CD4-positive, alpha-beta memory T cell (primary cell): ENCODE results near the gene ZBTB7B. TPM values are rescaled to one million over a fixed set of nuclear protein-coding genes. Genes with fewer than 3 reads are reported as not detected.
"Not testable (repeated sequence)": the region's sequence is repeated elsewhere in the genome, so short reads cannot be mapped to it uniquely, and the experiment has no call there.

Source experiments
- CTCF ChIA-PET: fragments of 350-600 bp; sonication (Branson Sonifier 250); formaldehyde crosslinking; loops from one replicate; lab custom pipeline; 2021; ENCODE audit warnings: inconsistent platforms; ENCODE audit not compliant: partially characterized antibody; lab: Charles Lee
- POLR2A ChIA-PET: fragments of 350-600 bp; sonication (Branson Sonifier 250); formaldehyde crosslinking; loops from one replicate; lab custom pipeline; 2021; ENCODE audit not compliant: partially characterized antibody; lab: Charles Lee
- DNase-seq, 5 donors: peaks; one replicate each; pipeline versions ENCODE4 v3.0.0 to v3.0.0-alpha.2; 2020 to 2022; ENCODE audit warnings: mixed read lengths in 1 of 5
- H3K27ac ChIP-seq: one replicate; pipeline ENCODE4 v1.7.0; 2013; ENCODE audit warnings: low read depth, low read length
- H3K27me3 ChIP-seq: 2 replicates; pipeline ENCODE4 v1.7.0; 2013; ENCODE audit warnings: mild to moderate bottlenecking, low read length, moderate library complexity; ENCODE audit not compliant: insufficient read depth
- H3K36me3 ChIP-seq: 2 replicates; pipeline ENCODE4 v1.7.0; 2013; ENCODE audit warnings: mild to moderate bottlenecking, low read length, moderate library complexity; ENCODE audit not compliant: insufficient read depth
- H3K4me1 ChIP-seq: 2 replicates; pipeline ENCODE4 v1.7.0; 2013; ENCODE audit warnings: mild to moderate bottlenecking, low read length, moderate library complexity; ENCODE audit not compliant: insufficient read depth
- H3K4me3 ChIP-seq, 2 donors: one replicate each; pipeline ENCODE4 v1.7.0; 2013; ENCODE audit warnings: low read length in 2 of 2, mild to moderate bottlenecking in 1 of 2
- H3K9me3 ChIP-seq, 2 donors: one replicate each; pipeline ENCODE4 v1.7.0; 2013; ENCODE audit warnings: low read length in 2 of 2, control low read depth in 1 of 2; ENCODE audit not compliant: control insufficient read depth in 1 of 2
- H3K27ac Mint-ChIP-seq, 7 donors: one replicate each; pipeline ENCODE4 v1.8.0; 2020 to 2021; ENCODE audit warnings: mixed read lengths in 7 of 7, mild to moderate bottlenecking in 6 of 7, inconsistent platforms in 3 of 7, moderate library complexity in 3 of 7
- H3K27me3 Mint-ChIP-seq, 2 donors: one replicate each; pipeline ENCODE4 v1.8.0; 2020 to 2021; ENCODE audit warnings: mixed read lengths in 2 of 2
- H3K36me3 Mint-ChIP-seq, 2 donors: one replicate each; pipeline ENCODE4 v1.8.0; 2020 to 2021; ENCODE audit warnings: mixed read lengths in 2 of 2, inconsistent platforms in 1 of 2, mild to moderate bottlenecking in 1 of 2
- H3K4me1 Mint-ChIP-seq, 4 donors: one replicate each; pipeline ENCODE4 v1.8.0; 2020 to 2021; ENCODE audit warnings: mixed read lengths in 4 of 4, mild to moderate bottlenecking in 1 of 4
- H3K4me3 Mint-ChIP-seq, 8 donors: one replicate each; pipeline ENCODE4 v1.8.0; 2020 to 2021; ENCODE audit warnings: mixed read lengths in 8 of 8, mild to moderate bottlenecking in 7 of 8, moderate library complexity in 6 of 8, inconsistent platforms in 3 of 8
- H3K9me3 Mint-ChIP-seq, 8 donors: one replicate each; pipeline ENCODE4 v1.8.0; 2020 to 2021; ENCODE audit warnings: mixed read lengths in 8 of 8, mild to moderate bottlenecking in 5 of 8, inconsistent platforms in 3 of 8, moderate library complexity in 1 of 8
- intact Hi-C: fragments of 100-400 bp; cut with micrococcal nuclease; formaldehyde crosslinking; loops from one replicate; pipeline ENCODE4 v1.15.1; 2023
- polyA plus RNA-seq, 2 donors: library from polyadenylated mRNA; unstranded; fragments of 300-500 nt; fragmentation: Illumina TruSeq; gene quantifications; one replicate each; pipeline ENCODE4 v1.2.3, GENCODE V29; 2021
- total RNA-seq, 2 experiments: library from RNA; stranded (reverse); gene quantifications; one replicate each; pipeline ENCODE4 v1.2.3, GENCODE V29; 2021

The ZBTB7B gene
- total and polyA plus RNA-seq, 4 experiments from 2014 or later, result 3.4 to 92.7 (median 48.9) TPM

DNA sequence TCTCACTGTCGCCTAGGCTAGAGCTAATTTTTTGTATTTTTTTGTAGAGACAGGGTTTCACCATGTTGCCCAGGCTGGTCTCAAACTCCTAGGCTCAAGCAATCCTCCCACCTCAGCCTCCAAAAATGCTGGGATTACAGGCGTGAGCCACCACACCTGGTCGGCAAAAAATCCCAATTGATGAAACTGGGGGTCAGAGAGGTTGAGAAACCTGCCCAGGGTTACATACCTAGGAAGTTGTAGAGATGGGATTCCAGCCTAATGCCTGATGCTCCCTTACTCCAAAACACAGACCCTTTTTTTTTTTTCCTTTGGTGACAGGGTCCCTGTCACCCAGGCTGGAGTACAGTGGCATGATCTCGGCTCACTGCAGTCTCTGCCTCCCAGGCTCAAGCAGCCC lies 15.9 kb upstream of the ZBTB7B start:
- H3K27me3 ChIP-seq, H3K4me3 Mint-ChIP-seq, H3K27ac ChIP-seq, H3K4me3 ChIP-seq, intact Hi-C loops, H3K9me3 ChIP-seq, H3K9me3 Mint-ChIP-seq, DNase-seq, H3K27me3 Mint-ChIP-seq: not testable (repeated sequence)
- H3K4me1 Mint-ChIP-seq, result peaks cover 13 to 19% (median 17%) of the 10 kb centered on the region in 4 donors
- peak overlapping the region in 1 of 7 donors; percentile 22 for H3K27ac Mint-ChIP-seq
- H3K36me3 Mint-ChIP-seq, result peaks cover 19 to 30% of the 10 kb centered on the region in 2 donors
- ChIA-PET CTCF (interaction anchor here (0.8 to 3.4 kb wide), 5 partner anchors 10 to 58 kb away, joined by 3 to 20 read pairs (median 3); no protein-coding TSS in a partner anchor), POLR2A (interaction anchor here (1.2 to 41.7 kb wide), 4 partner anchors 16 to 50 kb away, joined by 5 to 1543 read pairs (median 800); partner anchors contain the start of genes CKS1B, FLAD1, LENEP and PBXIP1)
- Histone ChIP-seq H3K4me1 (peaks cover 42% of the 10 kb centered on the region), H3K36me3 (peaks cover 35% of the 10 kb centered on the region)

DNA sequence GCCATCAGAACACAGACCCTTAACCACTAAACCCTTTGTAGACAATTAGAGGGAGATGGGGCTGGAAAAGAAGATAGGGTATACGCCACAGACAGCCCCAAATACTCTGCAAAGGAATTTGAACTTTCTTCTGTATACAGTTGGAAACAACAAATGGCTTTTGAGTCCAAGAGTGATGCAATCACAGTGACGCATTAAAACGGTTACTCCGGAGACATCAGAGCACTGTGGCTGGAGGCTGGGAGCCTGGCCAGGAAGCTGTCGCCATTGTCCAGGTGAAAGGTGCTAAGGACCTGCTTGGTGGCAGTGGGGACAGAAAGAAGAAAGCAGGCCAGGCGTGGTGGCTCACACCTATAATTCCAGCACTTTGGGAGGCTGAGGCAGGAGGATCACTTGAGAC lies 15.3 kb upstream of the ZBTB7B start:
- CTCF ChIA-PET, result interaction anchor here (1.2 to 3.4 kb wide), 9 partner anchors 9 to 98 kb away, joined by 3 to 39 read pairs (median 4); no protein-coding TSS in a partner anchor
- Histone ChIP-seq H3K4me1 (peaks cover 41% of the 10 kb centered on the region), H3K27ac (no peak overlapping the region), H3K36me3 (peaks cover 35% of the 10 kb centered on the region), H3K27me3 (no peaks in the 10 kb centered on the region), H3K9me3 (no peaks in the 10 kb centered on the region), H3K4me3 (no peak overlapping the region)
- H3K36me3 Mint-ChIP-seq, result peaks cover 19 to 30% of the 10 kb centered on the region in 2 donors
- POLR2A ChIA-PET, result interaction anchor here (1.2 to 41.7 kb wide), 3 partner anchors 17 to 51 kb away, joined by 5 to 1543 read pairs (median 1543); partner anchors contain the start of genes CKS1B, FLAD1, LENEP and PBXIP1
- no peaks in the 10 kb centered on the region for H3K9me3 Mint-ChIP-seq
- no peaks in the 10 kb centered on the region for H3K27me3 Mint-ChIP-seq
- H3K27ac Mint-ChIP-seq, result peak overlapping the region in 1 of 7 donors; percentile 22
- no peak overlapping the region for H3K4me3 Mint-ChIP-seq
- intact Hi-C loops, result no loop called here
- peaks cover 13 to 19% (median 17%) of the 10 kb centered on the region in 4 donors for H3K4me1 Mint-ChIP-seq
- no peak for DNase-seq

DNA sequence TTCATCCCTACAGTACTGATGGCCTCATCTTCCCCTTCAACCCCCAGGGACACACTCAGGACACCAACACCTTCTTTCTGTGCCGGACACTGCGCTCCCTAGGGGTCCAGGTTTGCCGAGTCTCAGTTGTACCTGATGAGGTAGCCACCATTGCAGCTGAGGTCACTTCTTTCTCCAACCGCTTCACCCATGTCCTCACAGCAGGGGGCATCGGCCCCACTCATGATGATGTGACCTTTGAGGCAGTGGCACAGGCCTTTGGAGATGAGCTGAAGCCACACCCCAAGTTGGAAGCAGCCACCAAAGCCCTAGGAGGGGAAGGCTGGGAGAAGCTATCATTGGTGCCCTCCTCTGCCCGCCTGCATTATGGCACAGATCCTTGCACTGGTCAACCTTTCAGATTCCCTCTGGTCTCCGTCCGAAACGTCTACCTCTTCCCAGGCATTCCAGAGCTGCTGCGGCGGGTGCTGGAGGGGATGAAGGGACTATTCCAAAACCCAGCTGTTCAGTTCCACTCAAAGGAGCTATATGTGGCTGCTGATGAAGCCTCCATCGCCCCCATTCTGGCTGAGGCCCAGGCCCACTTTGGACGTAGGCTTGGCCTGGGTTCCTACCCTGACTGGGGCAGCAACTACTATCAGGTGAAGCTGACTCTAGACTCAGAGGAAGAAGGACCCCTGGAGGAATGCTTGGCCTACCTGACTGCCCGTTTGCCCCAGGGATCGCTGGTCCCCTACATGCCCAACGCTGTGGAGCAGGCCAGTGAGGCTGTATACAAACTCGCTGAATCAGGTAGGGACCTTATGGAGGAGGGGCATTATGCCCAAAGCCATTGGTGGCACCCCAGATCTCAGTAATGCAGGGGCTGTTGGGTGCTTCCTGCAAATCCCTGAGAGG lies 14.3 kb upstream of the ZBTB7B start:
- no peak for DNase-seq
- peaks cover 35% of the 10 kb centered on the region for H3K36me3 ChIP-seq
- Mint-ChIP-seq H3K36me3 (peaks cover 19 to 35% of the 10 kb centered on the region in 2 donors), H3K4me1 (peaks cover 13 to 19% (median 17%) of the 10 kb centered on the region in 4 donors), H3K4me3 (no peak overlapping the region), H3K9me3 (no peaks in the 10 kb centered on the region), H3K27me3 (no peaks in the 10 kb centered on the region), H3K27ac (no peak overlapping the region)
- CTCF ChIA-PET, result interaction anchor here (1.2 to 3.4 kb wide), 8 partner anchors 8 to 97 kb away, joined by 3 to 39 read pairs (median 4); no protein-coding TSS in a partner anchor
- H3K4me3 ChIP-seq, result no peak overlapping the region
- H3K27ac ChIP-seq, result no peak overlapping the region
- no peaks in the 10 kb centered on the region for H3K9me3 ChIP-seq
- intact Hi-C loops, result no loop called here
- POLR2A ChIA-PET, result interaction anchor here (1.2 to 41.7 kb wide), 4 partner anchors 18 to 63 kb away, joined by 3 to 1543 read pairs (median 774); partner anchors contain the start of genes ADAM15, CKS1B, FLAD1 and LENEP
- no peaks in the 10 kb centered on the region for H3K27me3 ChIP-seq
- H3K4me1 ChIP-seq, result peaks cover 36% of the 10 kb centered on the region

DNA sequence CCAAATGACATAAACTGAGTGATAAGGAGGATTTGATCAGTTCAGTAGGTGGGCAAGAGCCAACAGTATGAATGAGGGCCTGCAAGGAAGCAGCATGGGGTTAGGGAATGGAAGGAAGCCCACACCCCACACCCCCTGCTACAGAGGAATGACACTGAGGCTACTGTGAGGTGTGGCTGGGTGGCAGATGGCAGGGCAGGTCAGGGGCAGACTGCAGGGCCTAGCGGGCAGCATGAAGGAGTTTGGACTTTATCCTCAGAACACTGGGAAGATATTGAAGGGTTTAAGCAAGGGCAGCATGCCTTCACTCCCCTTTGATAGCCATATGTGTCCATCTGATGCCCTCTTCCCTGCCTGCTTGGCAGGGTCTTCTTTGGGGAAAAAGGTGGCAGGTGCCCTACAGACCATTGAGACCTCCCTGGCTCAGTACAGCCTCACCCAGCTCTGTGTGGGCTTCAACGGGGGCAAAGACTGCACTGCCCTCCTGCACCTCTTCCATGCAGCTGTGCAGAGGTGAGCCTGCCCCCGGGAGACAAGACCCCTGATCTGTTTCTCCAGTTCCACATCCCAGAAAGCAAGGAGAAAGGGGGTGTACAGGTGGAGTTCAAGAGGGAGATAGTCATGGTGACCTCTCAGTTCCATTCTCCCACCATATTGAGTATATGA lies 13.3 kb upstream of the ZBTB7B start:
- Histone ChIP-seq H3K27me3 (no peaks in the 10 kb centered on the region), H3K27ac (no peak overlapping the region), H3K9me3 (no peaks in the 10 kb centered on the region), H3K4me3 (no peak overlapping the region), H3K4me1 (peaks cover 26% of the 10 kb centered on the region), H3K36me3 (peaks cover 35% of the 10 kb centered on the region)
- intact Hi-C loops, result no loop called here
- CTCF ChIA-PET, result interaction anchor here (1.3 to 3.4 kb wide), 5 partner anchors 10 to 45 kb away, joined by 3 to 39 read pairs (median 5); partner anchors contain the start of gene PBXIP1
- Mint-ChIP-seq H3K27me3 (no peaks in the 10 kb centered on the region), H3K4me1 (peaks cover 11 to 19% (median 13%) of the 10 kb centered on the region in 4 donors), H3K36me3 (peaks cover 19 to 36% of the 10 kb centered on the region in 2 donors), H3K9me3 (peaks cover 0 to 2% (median 0%) of the 10 kb centered on the region in 8 donors), H3K27ac (peak overlapping the region in 5 of 7 donors; percentile 24 to 78 (median 41)), H3K4me3 (no peak overlapping the region)
- DNase-seq, result no peak
- POLR2A ChIA-PET, result interaction anchor here (1.4 to 41.7 kb wide), 4 partner anchors 17 to 61 kb away, joined by 3 to 1543 read pairs (median 774); partner anchors contain the start of genes ADAM15, CKS1B, FLAD1 and LENEP

DNA sequence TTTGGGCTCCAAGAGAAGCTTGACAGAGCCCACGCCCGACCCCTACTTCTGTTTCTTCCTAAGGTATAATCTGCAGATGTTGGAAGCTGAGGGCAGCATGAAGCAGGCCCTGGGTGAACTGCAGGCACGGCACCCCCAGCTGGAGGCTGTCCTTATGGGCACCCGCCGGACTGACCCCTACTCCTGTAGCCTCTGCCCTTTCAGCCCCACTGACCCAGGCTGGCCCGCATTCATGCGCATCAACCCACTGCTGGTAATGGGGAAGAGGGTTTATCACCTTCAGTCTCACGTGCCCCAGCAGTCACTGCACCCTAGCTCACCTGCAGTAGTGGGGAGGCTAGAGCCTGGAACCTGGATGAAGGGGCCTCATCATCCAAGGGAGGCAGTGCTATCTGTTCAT lies 12.3 kb upstream of the ZBTB7B start:
- DNase-seq, result no peak
- peaks cover 16% of the 10 kb centered on the region for H3K4me1 ChIP-seq
- no peaks in the 10 kb centered on the region for H3K27me3 ChIP-seq
- CTCF ChIA-PET, result interaction anchor here (1.3 to 1.6 kb wide), 2 partner anchors 9 to 35 kb away, joined by 3 to 4 read pairs; partner anchors contain the start of gene PBXIP1
- H3K9me3 ChIP-seq, result no peaks in the 10 kb centered on the region
- H3K27me3 Mint-ChIP-seq, result no peaks in the 10 kb centered on the region
- peaks cover 19 to 36% of the 10 kb centered on the region in 2 donors for H3K36me3 Mint-ChIP-seq
- no peak overlapping the region for H3K4me3 Mint-ChIP-seq
- POLR2A ChIA-PET, result interaction anchor here (1.4 to 41.7 kb wide), 3 partner anchors 16 to 54 kb away, joined by 4 to 1543 read pairs (median 1543); partner anchors contain the start of genes CKS1B, FLAD1, LENEP and PBXIP1
- peaks cover 35% of the 10 kb centered on the region for H3K36me3 ChIP-seq
- no peak overlapping the region for H3K4me3 ChIP-seq
- peaks cover 9 to 19% (median 12%) of the 10 kb centered on the region in 4 donors for H3K4me1 Mint-ChIP-seq
- no peak overlapping the region for H3K27ac Mint-ChIP-seq
- peaks cover 0 to 2% (median 0%) of the 10 kb centered on the region in 8 donors for H3K9me3 Mint-ChIP-seq
- no peak overlapping the region for H3K27ac ChIP-seq
- intact Hi-C loops, result no loop called here

DNA sequence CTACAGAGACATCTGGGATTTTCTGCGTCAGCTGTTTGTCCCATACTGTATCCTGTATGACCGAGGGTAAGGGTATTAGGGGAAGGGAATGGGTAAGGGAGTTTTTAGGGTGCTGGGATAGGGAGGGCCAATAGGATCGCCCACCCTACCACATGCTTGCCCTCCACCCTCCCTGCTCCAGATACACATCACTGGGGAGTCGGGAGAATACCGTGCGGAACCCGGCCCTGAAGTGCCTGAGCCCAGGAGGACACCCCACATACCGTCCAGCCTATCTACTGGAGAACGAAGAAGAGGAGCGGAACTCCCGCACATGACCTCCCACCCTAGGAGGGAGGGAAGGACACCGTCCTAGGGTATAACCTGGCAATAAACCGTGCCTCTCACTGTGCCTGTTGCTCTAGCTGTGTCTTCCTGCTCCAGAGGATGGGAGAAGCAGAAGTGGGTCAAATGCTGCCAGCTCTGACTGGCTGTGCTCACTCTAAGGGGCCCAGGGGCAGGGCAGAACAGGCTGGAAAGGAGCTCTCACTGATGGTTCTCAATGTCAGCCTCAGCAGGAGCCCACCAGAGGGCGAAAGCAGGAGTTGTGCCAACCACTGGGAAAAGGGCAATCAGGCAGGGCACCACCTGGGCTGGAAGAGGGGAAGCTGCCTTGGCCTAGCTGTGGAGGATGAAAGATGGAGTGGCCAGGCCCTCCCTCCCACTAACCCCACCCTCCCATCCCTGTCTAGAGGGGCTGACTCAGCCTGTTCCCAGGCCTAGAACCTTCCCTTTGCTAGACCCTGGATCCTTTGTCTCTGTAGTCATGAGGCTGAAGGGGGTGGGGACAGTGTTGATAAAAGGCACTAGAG lies 9.7 kb upstream of the ZBTB7B start:
- H3K9me3 ChIP-seq, result no peaks in the 10 kb centered on the region
- intact Hi-C loops, result no loop called here
- no peaks in the 10 kb centered on the region for H3K27me3 ChIP-seq
- CTCF ChIA-PET, result interaction anchor here (0.9 to 16.3 kb wide), 6 partner anchors 9 to 60 kb away, joined by 3 to 381 read pairs (median 8); partner anchors contain the start of genes FLAD1 and PYGO2
- H3K4me3 Mint-ChIP-seq, result no peak overlapping the region
- H3K27me3 Mint-ChIP-seq, result no peaks in the 10 kb centered on the region
- H3K4me1 ChIP-seq, result peaks cover 24% of the 10 kb centered on the region
- no peak for DNase-seq
- H3K9me3 Mint-ChIP-seq, result peaks cover 0 to 3% (median 0%) of the 10 kb centered on the region in 8 donors
- no peak overlapping the region for H3K4me3 ChIP-seq
- peak overlapping the region in 1 of 7 donors; percentile 47 for H3K27ac Mint-ChIP-seq
- POLR2A ChIA-PET, result interaction anchor here (0.6 to 38.9 kb wide), 6 partner anchors 9 to 180 kb away, joined by 3 to 1543 read pairs (median 8); partner anchors contain the start of genes CKS1B, FLAD1, KRTCAP2 and PBXIP1
- peaks cover 14 to 32% (median 23%) of the 10 kb centered on the region in 4 donors for H3K4me1 Mint-ChIP-seq
- H3K36me3 ChIP-seq, result peaks cover 25% of the 10 kb centered on the region
- H3K36me3 Mint-ChIP-seq, result peaks cover 18 to 32% of the 10 kb centered on the region in 2 donors
- no peak overlapping the region for H3K27ac ChIP-seq
